Duodenal mucosa (tissue), 2 donors: ENCODE results near the gene PIGX.

Source experiments
- H3K27ac ChIP-seq: one replicate; pipeline ENCODE4 v1.7.0; 2013; ENCODE audit warnings: low read depth, low read length
- H3K27me3 ChIP-seq, 2 donors: one replicate each; pipeline ENCODE4 v1.7.0; 2013; ENCODE audit warnings: low read length in 2 of 2, control low read depth in 1 of 2; ENCODE audit not compliant: insufficient read depth in 2 of 2, control insufficient read depth in 1 of 2
- H3K36me3 ChIP-seq, 2 donors: one replicate each; pipeline ENCODE4 v1.7.0; 2013; ENCODE audit warnings: low read length in 2 of 2, control low read depth in 1 of 2; ENCODE audit not compliant: insufficient read depth in 2 of 2, control insufficient read depth in 1 of 2
- H3K4me1 ChIP-seq, 2 donors: one replicate each; pipeline ENCODE4 v1.7.0; 2013; ENCODE audit warnings: low read length in 2 of 2, control low read depth in 1 of 2; ENCODE audit not compliant: insufficient read depth in 2 of 2, control insufficient read depth in 1 of 2
- H3K4me3 ChIP-seq, 2 donors: one replicate each; pipeline ENCODE4 v1.7.0; 2013; ENCODE audit warnings: low read length in 2 of 2, low read depth in 1 of 2
- H3K9ac ChIP-seq, 2 donors: one replicate each; pipeline ENCODE4 v1.7.0; 2013; ENCODE audit warnings: low read length in 2 of 2, low read depth in 1 of 2
- H3K9me3 ChIP-seq, 2 donors: one replicate each; pipeline ENCODE4 v1.7.0; 2013; ENCODE audit warnings: low read length in 2 of 2, control low read depth in 1 of 2; ENCODE audit not compliant: control insufficient read depth in 1 of 2

PIGX gene

DNA sequence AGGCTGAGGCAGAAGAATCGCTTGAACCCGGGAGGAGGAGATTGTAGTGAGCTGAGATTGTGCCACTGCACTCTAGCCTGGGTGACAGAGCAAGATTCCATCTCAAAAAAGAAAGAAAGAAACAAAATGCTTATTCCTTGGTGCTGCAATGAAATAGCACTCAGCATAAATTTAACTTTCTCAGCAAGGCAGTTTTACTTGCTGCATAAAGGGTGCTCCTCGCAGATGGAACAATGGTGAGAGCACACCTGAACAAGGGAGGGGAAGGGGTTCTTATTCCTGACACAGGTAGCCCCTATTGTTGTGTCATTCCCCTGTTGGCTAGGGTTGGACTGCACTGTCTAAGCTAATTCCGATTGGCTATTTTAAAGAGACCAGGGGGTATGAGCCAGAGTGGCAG lies 44.6 kb downstream of the PIGX start:
- peaks cover 18 to 20% of the 10 kb centered on the region in 2 donors for H3K4me1 ChIP-seq
- H3K9ac ChIP-seq = no peak overlapping the region
- peaks cover 5 to 9% of the 10 kb centered on the region in 2 donors for H3K36me3 ChIP-seq
- no peak overlapping the region for H3K4me3 ChIP-seq
- H3K27ac ChIP-seq = no peak overlapping the region
- H3K9me3 ChIP-seq = peaks cover 9 to 10% of the 10 kb centered on the region in 2 donors
- no peaks in the 10 kb centered on the region for H3K27me3 ChIP-seq

DNA sequence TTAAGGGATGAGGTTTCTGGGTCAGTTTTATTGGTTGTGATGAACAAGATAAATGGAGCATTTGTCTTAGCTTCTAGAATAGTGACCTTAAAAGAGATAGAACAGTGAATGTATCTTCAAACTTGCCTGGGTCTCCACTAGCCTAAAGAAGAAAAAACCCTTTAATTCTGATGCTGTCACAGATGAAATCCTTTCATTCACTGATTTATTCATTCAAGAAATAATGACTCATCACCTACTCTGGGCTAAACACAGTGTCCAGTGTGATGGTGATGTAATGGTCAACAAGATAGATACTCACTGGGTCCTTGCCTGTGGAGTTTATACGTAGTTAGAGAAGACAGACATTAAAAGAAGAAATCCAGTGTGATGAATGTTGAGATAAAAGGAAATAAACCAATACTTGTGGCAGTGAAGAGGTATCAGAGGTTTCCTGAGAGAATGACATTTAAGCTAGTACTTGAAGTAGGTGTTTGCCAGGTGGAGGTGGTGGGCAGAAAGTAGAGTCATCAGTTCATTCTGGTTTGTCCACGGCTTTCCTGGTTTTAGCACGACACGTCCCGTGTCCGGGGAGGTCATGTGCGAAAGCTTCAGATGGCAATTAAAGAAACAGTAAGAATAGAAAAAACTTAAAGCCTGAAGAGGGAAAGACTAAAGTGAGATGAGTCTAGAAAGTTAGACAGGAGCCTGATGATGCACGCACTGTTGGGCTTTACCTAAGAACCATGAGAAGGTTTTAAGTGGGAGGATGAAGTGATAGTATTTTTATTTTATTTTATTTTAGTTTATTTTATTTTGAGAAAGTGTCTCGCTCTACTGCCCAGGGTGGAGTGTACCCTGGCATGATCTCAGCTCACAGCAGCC lies 45.9 kb downstream of the PIGX start:
- Histone ChIP-seq H3K4me3 (no peak overlapping the region), H3K9me3 (peaks cover 10 to 11% of the 10 kb centered on the region in 2 donors), H3K9ac (no peak overlapping the region), H3K4me1 (peaks cover 18 to 19% of the 10 kb centered on the region in 2 donors), H3K36me3 (peaks cover 5 to 9% of the 10 kb centered on the region in 2 donors), H3K27ac (no peak overlapping the region), H3K27me3 (no peaks in the 10 kb centered on the region)

DNA sequence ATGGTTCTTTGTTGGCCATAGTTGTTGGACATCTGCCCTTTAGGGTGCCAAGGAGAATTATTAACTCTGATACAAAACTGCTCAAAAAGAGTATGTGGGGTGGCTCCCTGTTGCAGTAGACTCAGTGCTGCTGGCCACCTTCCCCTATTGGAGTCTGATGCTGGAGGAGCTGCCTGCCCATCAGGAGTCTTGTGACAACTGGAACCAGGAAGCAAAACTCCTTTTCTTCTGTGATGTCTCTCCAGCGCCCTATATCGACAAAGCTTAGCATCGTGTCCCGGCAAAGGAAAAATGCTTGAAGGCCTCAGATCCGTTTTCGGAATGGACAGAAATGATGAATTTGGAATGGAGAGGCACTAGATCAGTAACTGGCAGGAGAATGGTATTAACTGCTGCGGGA lies 51.0 kb downstream of the PIGX start:
- no peak overlapping the region for H3K9ac ChIP-seq
- no peak overlapping the region for H3K27ac ChIP-seq
- H3K9me3 ChIP-seq = peaks cover 0 to 2% of the 10 kb centered on the region in 2 donors
- H3K4me1 ChIP-seq = no peaks in the 10 kb centered on the region
- H3K36me3 ChIP-seq = no peaks in the 10 kb centered on the region
- no peaks in the 10 kb centered on the region for H3K27me3 ChIP-seq
- H3K4me3 ChIP-seq = no peak overlapping the region

DNA sequence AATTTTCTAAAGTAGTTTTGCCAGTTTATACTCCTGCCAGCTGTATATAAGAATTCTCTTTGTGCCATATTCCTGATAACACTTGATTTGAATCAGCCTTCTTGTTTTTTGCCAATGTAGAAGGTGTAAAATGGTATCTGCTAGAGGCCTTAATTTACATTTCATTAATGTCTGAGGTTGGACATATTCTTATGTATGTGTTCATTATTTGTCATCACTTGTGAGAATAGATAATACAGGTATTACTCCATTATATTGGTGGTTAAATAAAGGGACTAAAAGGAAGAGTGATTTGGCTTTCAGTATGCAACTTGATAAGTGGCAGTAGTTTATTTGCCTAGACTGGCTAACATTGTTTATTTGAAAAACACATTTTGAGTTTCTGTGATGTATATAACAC lies 53.3 kb downstream of the PIGX start:
- no peak overlapping the region for H3K27ac ChIP-seq
- H3K4me3 ChIP-seq = no peak overlapping the region
- no peaks in the 10 kb centered on the region for H3K27me3 ChIP-seq
- H3K9ac ChIP-seq = no peak overlapping the region
- H3K9me3 ChIP-seq = peaks cover 0 to 2% of the 10 kb centered on the region in 2 donors
- H3K4me1 ChIP-seq = no peaks in the 10 kb centered on the region
- H3K36me3 ChIP-seq = no peaks in the 10 kb centered on the region

DNA sequence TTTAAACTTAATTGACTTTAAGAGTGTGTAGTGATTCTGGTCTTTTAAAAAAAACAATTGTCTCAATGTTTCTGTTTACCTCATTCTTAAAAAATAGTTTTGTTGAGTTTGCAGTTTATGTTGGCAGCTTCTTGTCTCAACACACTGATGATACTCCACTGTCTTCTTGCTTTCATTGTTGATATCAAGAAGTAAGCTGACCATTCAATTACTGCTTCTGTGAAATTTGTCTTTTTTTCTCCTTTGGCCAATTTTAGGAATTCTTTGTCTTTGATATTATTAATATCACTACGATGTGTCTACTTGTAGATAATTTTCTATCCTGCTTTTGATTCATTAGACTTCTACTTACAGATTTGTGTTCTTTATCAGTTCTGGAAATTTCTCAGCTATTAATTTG lies 58.9 kb downstream of the PIGX start:
- Histone ChIP-seq H3K9me3 (no peaks in the 10 kb centered on the region), H3K4me1 (peaks cover 7 to 12% of the 10 kb centered on the region in 2 donors), H3K27me3 (no peaks in the 10 kb centered on the region), H3K27ac (no peak overlapping the region), H3K4me3 (no peak overlapping the region), H3K36me3 (no peaks in the 10 kb centered on the region), H3K9ac (no peak overlapping the region)

DNA sequence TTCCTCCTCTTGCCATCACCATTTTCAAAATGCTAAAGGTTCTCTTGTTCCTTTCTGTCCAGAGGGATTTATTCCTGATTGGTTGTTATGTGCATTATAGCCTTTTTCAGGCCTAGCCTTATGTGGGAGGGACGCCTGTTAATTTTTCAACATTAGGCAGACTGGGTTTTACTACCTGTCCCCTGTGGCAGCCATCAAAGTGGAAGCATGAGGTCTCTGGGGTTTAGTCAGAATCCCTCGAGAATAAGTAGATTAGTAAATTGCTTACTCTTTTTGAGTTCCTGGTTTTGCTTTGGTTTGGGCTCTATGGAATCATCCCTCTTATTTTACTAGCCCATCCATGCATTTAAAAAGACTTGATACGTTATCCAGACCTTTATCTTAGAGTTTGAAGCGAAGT lies 59.9 kb downstream of the PIGX start:
- H3K9me3 ChIP-seq = no peaks in the 10 kb centered on the region
- H3K27me3 ChIP-seq = no peaks in the 10 kb centered on the region
- no peak overlapping the region for H3K9ac ChIP-seq
- no peak overlapping the region for H3K27ac ChIP-seq
- H3K36me3 ChIP-seq = no peaks in the 10 kb centered on the region
- peaks cover 7 to 12% of the 10 kb centered on the region in 2 donors for H3K4me1 ChIP-seq
- H3K4me3 ChIP-seq = no peak overlapping the region

DNA sequence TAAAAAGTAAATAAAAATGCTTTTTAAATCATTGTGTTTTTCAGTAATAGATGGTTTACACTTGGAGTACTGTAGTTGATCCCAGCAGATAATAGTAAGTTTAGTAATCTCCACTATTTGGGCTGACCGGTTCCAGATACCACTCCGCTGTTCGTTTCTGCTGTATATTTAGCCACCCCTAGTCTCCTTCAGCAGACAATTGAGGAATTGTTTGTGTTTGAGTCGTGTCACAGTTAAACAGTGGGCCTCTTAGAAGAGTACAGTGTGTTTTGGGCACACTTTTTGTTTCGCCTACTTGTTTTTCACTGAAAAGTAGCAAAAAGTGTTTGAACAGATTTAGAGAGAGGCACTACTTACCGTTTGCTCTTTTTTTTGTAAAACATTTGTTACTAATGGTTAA lies 60.7 kb downstream of the PIGX start:
- Histone ChIP-seq H3K9ac (no peak overlapping the region), H3K27me3 (no peaks in the 10 kb centered on the region), H3K36me3 (no peaks in the 10 kb centered on the region), H3K9me3 (no peaks in the 10 kb centered on the region), H3K27ac (no peak overlapping the region), H3K4me1 (peaks cover 7 to 12% of the 10 kb centered on the region in 2 donors), H3K4me3 (no peak overlapping the region)

DNA sequence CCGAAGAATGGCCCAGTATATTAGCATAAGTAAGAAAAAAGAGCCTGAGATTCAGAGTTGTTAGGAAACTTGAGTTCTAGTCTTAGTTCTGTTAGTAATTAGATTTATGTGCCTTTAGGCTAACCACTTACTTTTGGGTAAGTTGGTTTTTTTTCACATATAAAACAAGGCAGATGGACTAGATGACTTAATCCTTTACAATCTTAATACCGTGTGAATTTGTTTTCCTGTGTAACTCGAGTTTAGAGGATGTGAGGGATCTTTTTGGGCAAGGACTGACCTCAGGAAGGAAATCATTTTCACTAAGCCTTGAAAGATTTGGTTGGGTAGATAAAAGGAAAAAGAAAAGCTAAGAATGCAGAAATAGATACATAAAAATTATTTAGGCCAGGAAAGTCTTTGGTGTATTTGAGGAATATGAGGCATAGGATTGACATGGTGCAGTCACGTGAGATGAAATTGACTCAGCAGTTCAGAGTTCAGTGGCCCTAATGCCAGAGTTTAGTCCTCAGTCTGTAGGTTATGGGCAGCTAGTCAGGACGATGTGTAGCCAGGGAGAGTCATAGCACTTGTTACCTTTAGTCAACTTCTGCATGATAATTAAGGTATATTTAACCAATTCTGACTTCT lies 62.1 kb downstream of the PIGX start:
- peaks cover 12 to 13% of the 10 kb centered on the region in 2 donors for H3K4me1 ChIP-seq
- no peak overlapping the region for H3K27ac ChIP-seq
- H3K9me3 ChIP-seq = no peaks in the 10 kb centered on the region

DNA sequence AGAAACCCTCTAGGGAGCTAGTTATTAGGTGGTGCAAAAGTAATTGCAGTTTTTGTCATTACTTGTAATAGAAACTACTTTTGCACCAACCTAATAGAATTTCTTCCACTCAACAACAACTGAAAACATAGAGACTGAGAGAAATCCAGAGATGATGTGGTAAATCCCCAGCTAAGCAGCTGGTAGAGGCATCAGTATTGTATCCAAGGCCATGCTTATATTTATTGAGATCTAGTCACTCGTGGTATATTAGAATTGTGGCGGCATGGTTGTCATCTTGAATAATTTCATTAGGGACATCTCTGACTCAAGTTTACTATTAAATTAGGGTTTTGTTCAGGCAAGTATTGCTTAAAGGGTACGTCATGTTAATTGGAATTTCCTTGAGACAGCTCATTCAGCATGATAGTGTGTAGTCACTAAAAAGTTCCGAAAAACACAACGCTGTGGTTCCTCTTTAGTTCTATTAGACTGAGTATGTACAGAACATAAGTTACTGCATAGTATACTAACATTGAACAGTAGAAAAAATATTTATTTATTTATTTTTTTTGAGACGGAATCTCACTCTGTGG lies 62.8 kb downstream of the PIGX start:
- no peak overlapping the region for H3K27ac ChIP-seq
- peaks cover 0 to 9% of the 10 kb centered on the region in 2 donors for H3K36me3 ChIP-seq
- H3K27me3 ChIP-seq = no peaks in the 10 kb centered on the region
- H3K9me3 ChIP-seq = peaks cover 0 to 3% of the 10 kb centered on the region in 2 donors
- no peak overlapping the region for H3K4me3 ChIP-seq
- H3K9ac ChIP-seq = no peak overlapping the region
- peaks cover 12 to 13% of the 10 kb centered on the region in 2 donors for H3K4me1 ChIP-seq

More for the DNA sequence above, 62.1 kb downstream of the PIGX start:
- Histone ChIP-seq H3K4me3 (no peak overlapping the region), H3K27me3 (no peaks in the 10 kb centered on the region), H3K9ac (no peak overlapping the region), H3K36me3 (peaks cover 0 to 3% of the 10 kb centered on the region in 2 donors)

DNA sequence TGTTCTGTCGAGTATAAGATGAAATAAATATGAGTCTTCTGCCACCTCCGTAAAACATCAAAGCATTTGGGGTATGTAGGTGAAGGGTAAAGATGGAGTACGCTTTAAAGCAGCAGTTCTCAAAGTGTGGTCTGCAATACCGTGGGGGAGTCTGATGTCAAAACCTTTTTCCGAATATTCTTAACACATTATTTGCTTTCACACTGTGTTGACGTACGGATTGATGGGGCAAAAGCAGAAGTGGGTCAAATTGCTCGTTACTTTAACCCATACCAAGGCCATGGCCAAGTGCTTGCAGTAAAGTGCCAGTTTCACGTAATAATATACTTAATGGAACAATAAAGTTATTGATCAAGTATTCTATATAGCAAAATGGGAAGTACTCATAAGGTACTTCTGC lies 63.8 kb downstream of the PIGX start:
- Histone ChIP-seq H3K4me3 (no peak overlapping the region), H3K36me3 (peaks cover 0 to 13% of the 10 kb centered on the region in 2 donors), H3K27ac (no peak overlapping the region), H3K4me1 (peaks cover 12 to 13% of the 10 kb centered on the region in 2 donors), H3K9me3 (peaks cover 0 to 7% of the 10 kb centered on the region in 2 donors), H3K27me3 (no peaks in the 10 kb centered on the region), H3K9ac (no peak overlapping the region)
